Sciatic nerve (tissue), 2 donors: ENCODE results near the gene TMEM186. TPM values are rescaled to one million over a fixed set of nuclear protein-coding genes. Genes with fewer than 3 reads are reported as not detected.
"Not testable (repeated sequence)": the region's sequence is repeated elsewhere in the genome, so short reads cannot be mapped to it uniquely, and the experiment has no call there.

Experiments
- ATAC-seq: fragments of 200-7000 bp; cut with Tn5 transposase; one replicate; pipeline ENCODE4 v1.9.1; 2020; ENCODE audit warnings: mild to moderate bottlenecking, moderate library complexity
- DNase-seq: peaks from one replicate; pipeline ENCODE4 v3.0.0-alpha.2; 2020; ENCODE audit warnings: low spot score
- intact Hi-C: fragments of 100-400 bp; cut with DNase I; formaldehyde crosslinking; loops from one replicate; pipeline ENCODE4 v1.14.2; 2022
- total RNA-seq: library from RNA; stranded (reverse); fragmentation: NEBNext Ultra II Directional; extraction: Animal tissue kit (Norgen Biotek cat#: 25700); gene quantifications from one replicate; pipeline ENCODE4 v1.2.1, GENCODE V29; 2021
- donor health status: DM: no; HTN: no; CAD: no.
- donor health status: DM: no; HTN: no; CAD: no.

The TMEM186 gene
- total RNA-seq, 1 donor from 2014 or later = 8.1 TPM

DNA sequence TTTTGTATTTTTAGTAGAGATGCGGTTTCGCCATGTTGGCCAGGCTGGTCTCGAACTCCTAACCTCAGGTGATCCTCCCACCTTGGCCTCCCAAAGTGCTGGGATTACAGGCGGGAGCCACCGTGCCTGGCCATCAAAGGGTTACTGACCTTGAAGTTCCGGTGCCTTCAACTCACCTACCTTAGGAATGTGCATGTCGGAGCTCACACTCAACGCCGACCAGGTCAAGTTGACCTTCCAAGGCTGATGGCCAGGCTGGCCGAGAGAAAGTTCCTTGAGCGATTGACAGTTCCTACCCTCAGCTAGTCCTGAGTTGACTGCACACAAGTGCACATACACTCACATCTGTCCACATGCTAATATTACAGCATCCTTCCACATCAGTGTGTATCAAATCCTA, 11.1 kb downstream of the TMEM186 start:
- DNase-seq, ATAC-seq: not testable (repeated sequence)
- intact Hi-C loops = loop anchor here (10.0 kb wide), 1 partner anchor 112 kb away; the partner anchor contains the start of gene ABAT

DNA sequence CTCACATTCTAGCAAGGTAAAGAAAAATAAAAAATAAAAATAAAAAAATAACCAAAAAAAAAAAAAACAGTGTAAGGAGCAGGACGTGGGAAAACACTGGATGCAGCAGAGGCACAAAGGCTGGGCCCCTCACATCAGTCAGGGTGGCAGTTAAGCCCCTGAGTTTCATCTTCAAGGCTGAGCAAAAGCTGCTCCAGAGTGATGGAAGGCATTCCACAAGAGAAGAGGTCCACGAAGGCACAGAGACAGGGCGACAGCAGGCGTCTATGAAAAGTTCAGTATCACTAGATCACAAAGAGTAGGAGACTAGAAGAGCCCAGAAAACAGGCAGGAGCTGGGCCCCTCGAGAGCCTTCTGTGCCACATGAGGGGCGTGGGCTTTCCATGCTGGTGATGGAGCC, 12.0 kb downstream of the TMEM186 start:
- ATAC-seq (no peak), DNase-seq (no peak)
- intact Hi-C loops = loop anchor here (10.0 kb wide), 1 partner anchor 111 kb away; the partner anchor contains the start of gene ABAT

DNA sequence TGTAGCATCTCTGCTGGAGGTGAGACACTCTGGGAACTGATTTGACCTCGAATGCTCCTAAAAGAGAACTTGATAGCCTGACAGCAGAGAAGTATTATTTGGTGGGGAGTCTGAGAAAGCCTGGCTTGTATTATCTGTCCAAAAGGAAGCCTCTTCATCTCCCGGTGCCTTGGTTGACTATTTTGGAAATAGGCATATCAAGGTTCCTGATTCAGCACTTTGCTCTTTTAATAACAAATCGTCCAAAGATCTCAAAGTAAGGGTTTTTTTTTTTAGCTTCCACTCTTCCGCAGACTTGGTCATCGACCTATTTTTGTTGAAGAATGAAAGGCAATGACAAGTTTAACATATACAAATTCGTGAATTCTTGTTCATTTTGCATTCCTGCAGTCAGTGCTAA, 14.8 kb downstream of the TMEM186 start:
- ATAC-seq (no peak), DNase-seq (no peak)
- intact Hi-C loops = loop anchor here (10.0 kb wide), 1 partner anchor 108 kb away; the partner anchor contains the start of gene ABAT

DNA sequence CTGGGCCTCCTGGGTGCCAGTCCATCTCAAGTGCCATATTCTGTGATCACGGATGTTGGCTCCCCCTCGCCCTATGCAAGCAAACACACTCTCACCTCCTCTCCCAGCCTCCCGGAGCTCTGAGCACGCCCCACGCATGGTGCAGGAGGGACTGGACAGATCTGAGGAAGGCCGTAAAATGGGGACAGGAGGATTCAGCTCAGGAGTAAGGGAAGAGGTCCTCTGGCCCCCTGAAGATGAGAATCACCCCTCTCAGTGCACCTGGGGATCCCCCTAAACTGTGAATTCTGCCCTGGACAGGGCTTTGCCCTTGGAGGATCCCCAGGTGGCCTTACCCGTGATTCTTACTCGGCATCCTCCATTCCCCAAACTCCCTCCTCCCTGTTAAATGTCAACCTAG, 15.6 kb downstream of the TMEM186 start:
- intact Hi-C loops = loop anchor here (10.0 kb wide), 1 partner anchor 107 kb away; the partner anchor contains the start of gene ABAT
- no peak for DNase-seq
- no peak for ATAC-seq

DNA sequence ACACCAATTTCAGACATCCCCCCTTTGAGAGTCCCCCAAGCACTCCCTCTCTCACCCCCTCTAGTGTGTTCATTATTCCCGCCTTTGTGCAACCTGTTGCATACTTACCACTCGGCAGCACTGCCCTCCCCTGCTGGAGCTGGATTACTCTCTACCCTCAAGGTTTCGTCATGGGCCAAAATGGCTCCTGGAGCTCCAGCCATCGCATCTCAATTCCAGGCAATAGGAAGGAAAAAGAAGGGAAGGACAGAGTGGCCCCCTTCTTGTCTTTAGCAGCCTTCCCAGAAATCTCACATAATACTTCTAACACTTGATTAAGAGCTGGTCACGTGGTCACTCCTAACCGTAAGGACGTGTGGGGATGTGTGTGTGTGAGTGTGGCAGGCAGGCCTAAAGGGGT, 20.2 kb downstream of the TMEM186 start:
- DNase-seq (no peak), ATAC-seq (no peak)
- intact Hi-C loops = no loop called here

DNA sequence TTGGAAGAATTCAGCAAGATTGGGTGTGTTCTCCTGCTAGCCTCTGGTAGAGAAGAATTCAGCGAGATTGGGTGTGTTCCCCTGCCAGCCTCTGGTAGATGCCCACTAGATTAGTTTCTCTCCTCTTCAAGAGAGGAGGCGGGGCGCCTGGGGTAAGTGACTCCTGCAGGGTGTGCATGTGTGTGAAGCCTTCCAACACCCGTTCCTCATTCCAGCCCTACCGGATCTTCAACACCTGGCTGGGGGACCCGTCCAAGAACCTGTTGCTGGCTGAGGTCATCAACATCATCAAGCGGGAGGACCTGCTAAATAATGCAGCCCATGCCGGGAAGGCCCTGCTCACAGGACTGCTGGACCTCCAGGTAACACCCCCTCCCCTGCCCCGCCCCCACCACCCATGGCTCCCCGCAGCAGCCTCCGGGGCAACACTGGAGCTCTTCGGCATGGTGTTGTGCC, 21.3 kb downstream of the TMEM186 start:
- intact Hi-C loops = no loop called here
- ATAC-seq = no peak
- DNase-seq = no peak

DNA sequence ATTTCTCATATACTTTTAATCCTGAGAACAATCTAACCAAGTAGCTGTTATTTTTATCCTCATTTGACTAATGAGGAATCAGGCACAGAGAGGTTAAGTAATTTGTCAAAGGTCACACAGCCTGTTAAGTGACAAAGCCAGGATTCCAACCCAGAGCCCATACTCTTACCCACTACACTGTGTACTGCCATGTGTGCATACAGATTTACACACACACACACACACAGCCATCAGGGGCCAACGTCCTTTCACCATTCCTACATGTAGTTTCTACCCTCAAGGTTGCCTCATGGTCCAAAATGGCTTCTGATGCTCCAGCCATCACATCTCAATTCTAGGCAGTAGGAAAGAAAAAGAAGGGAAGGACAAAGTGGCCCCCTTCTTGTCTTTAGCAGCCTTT, 22.1 kb downstream of the TMEM186 start:
- ATAC-seq (no peak), DNase-seq (no peak)
- intact Hi-C loops = no loop called here

DNA sequence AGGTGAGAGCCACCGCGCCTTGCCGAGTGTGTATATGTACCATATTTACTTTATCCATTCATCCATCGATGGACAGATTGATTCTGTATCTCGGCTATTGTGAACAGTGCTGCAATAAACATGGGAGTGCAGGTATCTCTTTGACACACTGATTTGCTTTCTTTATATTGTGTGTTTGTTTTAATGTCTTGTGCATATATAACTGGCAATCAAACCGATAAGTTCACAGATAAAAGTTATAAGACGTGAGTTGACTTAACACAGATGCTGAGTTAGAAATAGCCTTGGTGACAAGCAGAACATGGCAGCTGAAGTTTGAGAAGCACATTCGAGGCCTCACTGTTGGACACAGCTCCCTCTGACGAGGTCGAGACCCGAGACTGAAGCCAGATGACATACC, 23.2 kb downstream of the TMEM186 start:
- DNase-seq (no peak), ATAC-seq (no peak)
- intact Hi-C loops = no loop called here

DNA sequence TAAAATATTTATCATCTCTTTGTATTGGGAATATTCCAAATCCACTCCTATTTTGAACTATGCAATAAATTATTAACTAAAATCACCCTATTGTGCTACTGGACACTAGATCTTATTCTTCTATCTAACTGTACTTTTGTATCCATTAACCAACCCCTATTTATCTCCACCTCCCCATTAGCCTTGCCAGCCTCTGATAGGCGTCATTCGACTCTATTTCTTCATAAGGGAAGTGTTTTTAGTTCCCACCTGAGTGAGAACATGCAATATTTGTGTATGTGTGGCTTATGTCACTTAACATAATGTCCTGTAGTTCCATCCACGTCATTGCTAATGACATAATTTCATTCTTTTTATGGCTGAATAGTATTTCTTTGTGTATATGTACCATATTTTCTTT, 23.9 kb downstream of the TMEM186 start:
- DNase-seq (no peak), ATAC-seq (no peak)
- intact Hi-C loops = no loop called here

DNA sequence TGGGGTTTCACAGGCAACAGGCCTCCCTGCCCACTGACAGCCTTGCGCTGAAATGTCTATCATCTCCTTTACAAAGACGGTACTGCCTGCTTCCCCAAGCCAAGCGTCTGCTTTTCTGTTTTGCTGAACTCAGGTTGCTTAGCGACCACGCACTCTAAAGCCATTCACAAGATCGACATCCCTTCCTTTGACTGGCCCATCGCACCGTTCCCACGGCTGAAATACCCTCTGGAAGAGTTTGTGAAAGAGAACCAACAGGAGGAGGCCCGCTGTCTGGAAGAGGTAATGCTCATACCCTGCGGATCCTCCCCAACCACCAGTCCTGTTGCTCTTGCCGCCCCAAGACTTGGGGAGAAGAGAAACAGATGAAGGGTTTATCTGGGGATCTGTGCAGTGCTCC, 28.7 kb downstream of the TMEM186 start:
- no peak for ATAC-seq
- intact Hi-C loops = no loop called here
- DNase-seq = no peak

DNA sequence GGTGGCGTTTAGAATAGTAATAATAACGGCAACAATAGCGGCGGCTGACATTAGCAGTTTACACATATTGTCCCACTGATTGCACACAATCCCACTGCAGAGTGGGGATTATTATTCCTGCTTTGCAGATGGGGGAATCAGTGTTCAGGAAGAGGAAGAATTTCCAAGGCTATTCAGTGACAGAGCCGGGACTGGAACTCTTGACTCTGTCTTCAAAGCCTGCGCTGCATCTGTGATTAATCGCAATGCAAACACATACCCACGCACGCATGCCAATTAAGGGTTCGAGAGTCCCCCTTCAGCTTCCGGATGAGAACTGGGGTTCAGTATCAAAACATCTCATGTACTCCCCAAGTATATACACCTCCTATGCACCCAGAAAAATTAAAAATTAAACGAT, 29.2 kb downstream of the TMEM186 start:
- no peak for ATAC-seq
- intact Hi-C loops = no loop called here

DNA sequence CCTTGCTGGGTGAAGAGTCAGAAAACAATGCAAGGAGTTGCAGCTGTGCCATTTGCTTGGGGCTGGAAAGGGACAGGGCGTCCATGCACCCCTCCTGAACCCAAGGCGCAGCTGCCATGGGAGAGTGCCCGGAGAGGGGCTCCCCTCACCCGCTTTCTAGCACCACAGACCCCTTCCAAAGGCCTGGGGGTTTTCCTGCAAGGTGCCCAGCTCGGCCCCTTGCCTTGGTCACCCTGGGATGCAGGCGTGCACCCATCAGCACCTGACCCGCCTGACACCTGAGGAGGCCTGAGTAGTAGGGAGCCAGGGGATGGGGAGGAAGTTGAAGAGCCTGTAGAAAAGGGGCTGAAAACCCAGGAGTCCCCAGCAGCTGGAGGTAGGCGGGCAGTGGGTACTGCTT, 30.3 kb downstream of the TMEM186 start:
- ATAC-seq = no peak
- no peak for DNase-seq
- intact Hi-C loops = no loop called here

More for the DNA sequence above, 29.2 kb downstream of the TMEM186 start:
- DNase-seq = no peak

DNA sequence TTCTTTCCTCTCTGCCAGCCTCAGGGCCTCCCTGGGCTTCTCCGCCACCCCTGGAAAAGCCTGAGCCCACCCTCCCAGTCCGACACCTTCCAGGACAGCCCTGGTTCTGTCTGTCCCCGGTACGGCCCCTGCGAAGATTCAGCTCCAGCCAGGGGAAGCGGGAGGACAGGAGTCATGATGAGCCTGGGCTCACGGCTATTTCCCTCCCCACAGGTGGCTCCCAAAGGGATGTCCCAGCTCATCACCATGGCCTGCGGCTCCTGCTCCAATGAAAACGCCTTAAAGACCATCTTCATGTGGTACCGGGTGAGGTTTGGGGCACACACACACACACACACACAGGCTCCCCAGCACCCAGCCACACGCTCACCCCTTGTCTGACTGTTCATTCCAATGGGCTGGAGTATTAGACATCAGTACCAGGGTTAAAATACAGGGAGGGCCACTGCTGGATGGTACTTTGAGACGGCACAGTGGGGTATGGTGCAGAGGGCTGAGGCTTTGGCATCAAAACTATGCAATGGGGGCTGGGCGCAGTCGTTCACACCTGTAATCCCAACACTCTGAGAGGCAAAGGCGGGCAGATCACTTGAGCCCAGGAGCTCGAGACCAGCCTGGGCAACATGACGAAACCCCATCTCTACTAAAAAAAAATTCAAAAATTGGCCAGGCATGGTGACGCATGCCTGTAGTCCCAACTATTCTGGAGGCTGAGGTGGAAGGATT, 32.8 kb downstream of the TMEM186 start:
- ATAC-seq = no peak
- intact Hi-C loops = no loop called here
- no peak for DNase-seq

DNA sequence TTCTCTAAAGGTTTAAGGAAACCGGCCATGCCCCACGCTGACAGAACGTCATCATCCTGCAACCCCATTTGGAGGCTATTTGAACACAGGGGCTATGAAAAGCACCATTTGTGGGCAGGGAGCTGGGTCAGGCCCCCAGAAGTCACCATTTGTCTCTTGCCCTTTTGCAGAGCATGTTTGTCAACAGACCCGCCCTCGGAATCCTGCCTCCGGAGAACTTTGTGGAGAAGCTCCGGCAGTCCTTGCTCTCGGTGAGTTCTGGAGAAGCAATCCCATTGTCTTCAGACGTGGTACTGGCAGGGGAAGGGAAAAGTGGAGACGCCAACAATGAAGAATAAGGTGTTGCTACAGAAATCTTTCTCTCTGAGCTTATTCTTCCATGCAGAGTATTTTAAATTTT, 33.5 kb downstream of the TMEM186 start:
- intact Hi-C loops = no loop called here
- DNase-seq (no peak), ATAC-seq (no peak)

DNA sequence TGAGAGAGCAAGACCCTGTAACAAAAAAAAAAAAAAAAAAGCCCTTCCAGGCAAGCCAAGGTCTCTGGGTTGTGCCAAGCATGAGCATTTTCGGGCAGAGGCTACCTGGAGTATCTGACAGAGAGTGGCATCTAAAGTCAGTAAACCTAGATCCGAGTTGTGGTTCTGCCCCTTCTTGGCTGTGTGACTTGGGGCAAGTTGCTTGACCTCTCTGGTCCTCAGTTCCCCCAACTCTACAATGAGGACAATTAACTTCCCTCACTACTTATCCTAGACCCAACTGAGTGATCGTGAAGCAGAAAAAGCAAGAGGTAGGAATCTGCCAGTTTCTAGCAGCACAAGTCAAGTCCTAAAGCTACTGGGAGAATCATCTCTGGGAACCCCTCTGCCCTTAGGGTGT, 34.4 kb downstream of the TMEM186 start:
- no peak for ATAC-seq
- no peak for DNase-seq
- intact Hi-C loops = no loop called here

DNA sequence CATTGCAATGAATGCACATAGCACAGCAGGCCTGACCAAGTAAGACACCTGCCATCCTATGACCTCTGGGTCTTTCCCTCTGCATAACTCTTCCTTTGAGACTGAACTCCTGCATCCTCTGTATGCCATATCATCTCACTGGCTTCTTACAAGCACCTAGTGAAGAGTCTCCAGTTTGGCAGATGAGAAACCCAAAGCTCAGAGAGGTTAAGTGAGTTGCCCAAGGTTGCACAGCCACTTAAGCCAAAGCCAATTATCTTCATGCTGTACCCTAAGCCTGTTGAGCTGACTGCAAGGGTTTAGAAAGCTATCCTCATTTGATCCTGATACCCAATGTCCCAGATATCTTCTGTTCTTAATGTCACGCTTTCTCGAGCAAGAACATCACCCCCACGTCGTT, 35.2 kb downstream of the TMEM186 start:
- DNase-seq = no peak
- intact Hi-C loops = no loop called here

DNA sequence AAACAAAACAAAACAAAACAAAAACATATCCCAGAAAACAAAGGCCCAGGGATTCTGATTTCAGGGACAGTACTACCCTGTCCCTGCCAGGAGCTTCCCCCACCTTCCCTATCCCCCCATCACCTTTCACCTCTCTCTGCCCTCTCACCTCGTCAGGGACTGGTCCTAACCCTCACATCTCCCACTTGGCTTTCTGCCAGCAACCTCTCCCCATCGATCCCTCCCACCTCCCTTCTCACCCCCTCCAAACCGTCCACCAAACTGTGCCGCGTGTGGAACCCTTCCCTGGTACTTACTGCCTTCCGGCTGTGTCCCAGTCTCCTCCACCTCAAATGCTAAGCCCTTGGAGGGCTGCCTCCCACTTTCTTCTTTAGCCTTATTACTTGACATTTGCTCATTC, 36.4 kb downstream of the TMEM186 start:
- no peak for DNase-seq
- intact Hi-C loops = no loop called here
- no peak for ATAC-seq

More for the DNA sequence above, 35.2 kb downstream of the TMEM186 start:
- ATAC-seq = no peak

DNA sequence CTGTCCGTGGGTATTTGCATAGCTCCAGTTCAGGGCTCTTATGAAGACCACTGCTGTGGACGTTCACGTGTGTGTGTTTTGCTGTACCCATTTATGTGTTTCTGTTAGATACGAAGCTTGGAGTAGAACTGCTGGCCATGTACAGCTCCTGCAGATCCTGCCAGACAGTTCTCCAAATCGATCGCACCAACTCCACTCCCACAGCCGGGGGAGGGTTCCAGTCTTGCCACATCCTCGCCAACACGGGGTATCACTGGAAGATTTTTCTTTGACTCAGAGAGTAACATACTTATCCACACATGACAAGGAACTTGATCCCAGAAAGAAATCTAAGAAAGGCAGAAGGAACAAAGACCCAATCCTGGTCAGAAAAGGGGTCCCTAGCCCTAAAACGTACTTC, 37.4 kb downstream of the TMEM186 start:
- DNase-seq (no peak), ATAC-seq (no peak)
- intact Hi-C loops = no loop called here

DNA sequence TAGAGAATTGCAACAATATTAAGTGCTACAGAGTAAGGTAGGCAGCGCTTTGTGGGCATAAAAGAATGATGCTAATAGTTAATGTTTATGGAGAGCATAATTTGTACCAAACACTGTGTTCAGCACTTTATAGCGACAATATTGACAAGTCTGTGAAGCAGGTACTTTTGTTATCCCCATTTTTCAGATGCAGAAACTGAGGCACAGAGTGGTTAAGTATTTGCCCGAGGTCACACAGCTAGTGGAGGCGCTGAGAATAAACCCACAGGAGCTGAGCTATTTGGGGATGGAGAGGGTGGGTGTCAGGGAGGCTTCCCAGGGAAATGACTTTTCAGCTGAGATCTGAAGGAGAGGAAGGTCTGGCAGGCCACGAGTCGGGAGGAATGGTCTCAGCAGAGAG, 39.4 kb downstream of the TMEM186 start:
- DNase-seq = no peak
- no peak for ATAC-seq
- intact Hi-C loops = no loop called here

DNA sequence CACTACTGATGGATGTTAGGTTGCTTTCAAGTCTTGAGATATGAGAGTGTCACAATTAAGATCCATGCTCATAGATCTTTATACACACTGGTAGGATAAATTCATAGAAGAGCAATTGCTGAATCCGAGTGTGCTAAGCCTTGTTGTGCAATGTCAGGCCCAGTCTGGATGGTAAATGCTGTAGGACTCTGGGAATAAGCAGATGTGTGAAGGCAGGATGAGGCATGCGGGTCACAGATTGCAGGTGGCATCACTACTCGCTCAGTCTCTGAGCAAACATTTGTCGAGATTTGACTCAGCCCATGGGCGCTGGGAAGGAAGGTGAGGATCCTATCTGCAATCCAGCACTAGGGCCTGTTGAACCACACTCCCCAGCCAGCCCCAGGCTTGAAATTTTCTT, 40.7 kb downstream of the TMEM186 start:
- no peak for DNase-seq
- intact Hi-C loops = no loop called here
- ATAC-seq = no peak

DNA sequence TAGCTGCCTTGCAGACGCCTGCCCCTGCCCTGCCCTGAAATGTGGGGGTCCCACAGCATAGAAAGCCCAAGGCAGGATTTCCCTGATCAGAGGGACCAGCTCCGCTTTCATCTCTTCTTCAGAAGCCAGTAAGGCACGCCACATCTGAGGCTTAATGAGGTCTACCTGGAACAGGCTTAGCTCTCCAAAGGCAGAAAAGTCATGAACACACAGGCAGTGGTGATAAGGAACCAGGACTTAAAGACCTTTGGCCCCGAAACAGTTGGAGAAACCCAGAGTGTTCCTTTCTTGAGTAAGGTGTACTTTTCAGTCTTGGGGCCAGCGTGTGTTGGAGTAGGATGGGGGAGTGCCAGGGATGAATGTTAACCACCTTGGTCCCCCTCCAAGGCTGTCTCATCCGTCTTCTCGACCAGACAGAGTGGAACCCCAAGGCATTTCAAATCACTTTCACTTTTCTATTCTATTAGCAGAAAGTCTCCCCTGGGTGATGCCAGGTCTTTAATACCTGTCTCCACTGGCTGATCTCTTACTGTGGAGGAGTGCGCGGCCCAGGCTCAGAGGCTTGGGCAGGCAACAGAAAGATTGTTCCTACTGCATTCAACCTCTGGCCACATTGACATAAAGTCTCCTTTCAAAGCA, 43.9 kb downstream of the TMEM186 start:
- DNase-seq = no peak
- no peak for ATAC-seq
- intact Hi-C loops = no loop called here
